GM20000 (cell line): Measurements from ENCODE around the gene GSTT2B.
A peak's percentile ranks its signal among the peaks of the same experiment; 100 is the strongest.
"Not testable (repeated sequence)": the region's sequence is repeated elsewhere in the genome, so short reads cannot be mapped to it uniquely, and the experiment has no call there.

Source experiments
- DNase-seq: peaks from one replicate; pipeline ENCODE4 v3.0.0; 2012; ENCODE audit warnings: low spot score
- TF ChIP-seq, protein P1 (sequence below): IDR thresholded peaks from 2 replicates; pipeline ENCODE4 v1.5.1; 2012; ENCODE audit warnings: mild to moderate bottlenecking, control low read depth; ENCODE audit errors: extremely low read depth, missing control alignments

The GSTT2B gene

DNA sequence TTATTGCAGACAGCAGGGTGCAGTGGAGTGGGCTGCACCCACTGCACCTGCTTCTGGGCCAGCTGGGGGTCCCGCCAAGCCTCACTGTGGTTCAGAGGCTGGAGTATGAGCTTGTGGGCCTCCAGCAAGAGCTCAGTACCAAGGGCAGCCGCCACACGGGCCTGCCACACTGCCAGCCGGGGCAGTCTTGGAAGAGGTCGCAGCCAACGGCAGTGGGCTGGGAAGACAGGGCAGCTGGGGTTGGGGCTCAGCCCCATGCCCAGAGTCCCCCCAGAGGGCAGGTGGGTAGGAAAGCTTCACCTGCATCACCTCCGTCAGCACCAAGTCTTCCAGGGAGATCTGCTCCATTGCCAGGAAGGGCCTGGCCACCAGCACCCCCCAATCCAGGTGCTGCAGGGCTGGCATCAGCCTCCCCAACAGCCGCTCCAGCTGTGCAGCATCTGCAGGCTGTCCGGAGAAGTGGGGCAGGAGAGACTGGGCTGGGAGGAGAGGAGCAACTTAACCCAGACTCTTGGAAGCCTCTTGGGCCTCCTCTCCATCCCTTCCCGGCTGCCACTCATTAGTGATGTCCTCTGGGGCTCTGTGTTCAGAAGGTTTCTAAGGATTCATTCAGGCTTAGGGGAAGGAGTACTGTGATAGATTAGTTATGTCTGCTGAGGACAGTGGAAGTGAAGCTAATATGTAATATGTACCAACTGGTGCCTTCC is 45.4 kb upstream of the GSTT2B start:
- DNase-seq: peak; percentile 6
- TF ChIP-seq, protein P1, sequence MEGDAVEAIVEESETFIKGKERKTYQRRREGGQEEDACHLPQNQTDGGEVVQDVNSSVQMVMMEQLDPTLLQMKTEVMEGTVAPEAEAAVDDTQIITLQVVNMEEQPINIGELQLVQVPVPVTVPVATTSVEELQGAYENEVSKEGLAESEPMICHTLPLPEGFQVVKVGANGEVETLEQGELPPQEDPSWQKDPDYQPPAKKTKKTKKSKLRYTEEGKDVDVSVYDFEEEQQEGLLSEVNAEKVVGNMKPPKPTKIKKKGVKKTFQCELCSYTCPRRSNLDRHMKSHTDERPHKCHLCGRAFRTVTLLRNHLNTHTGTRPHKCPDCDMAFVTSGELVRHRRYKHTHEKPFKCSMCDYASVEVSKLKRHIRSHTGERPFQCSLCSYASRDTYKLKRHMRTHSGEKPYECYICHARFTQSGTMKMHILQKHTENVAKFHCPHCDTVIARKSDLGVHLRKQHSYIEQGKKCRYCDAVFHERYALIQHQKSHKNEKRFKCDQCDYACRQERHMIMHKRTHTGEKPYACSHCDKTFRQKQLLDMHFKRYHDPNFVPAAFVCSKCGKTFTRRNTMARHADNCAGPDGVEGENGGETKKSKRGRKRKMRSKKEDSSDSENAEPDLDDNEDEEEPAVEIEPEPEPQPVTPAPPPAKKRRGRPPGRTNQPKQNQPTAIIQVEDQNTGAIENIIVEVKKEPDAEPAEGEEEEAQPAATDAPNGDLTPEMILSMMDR: no peak

DNA sequence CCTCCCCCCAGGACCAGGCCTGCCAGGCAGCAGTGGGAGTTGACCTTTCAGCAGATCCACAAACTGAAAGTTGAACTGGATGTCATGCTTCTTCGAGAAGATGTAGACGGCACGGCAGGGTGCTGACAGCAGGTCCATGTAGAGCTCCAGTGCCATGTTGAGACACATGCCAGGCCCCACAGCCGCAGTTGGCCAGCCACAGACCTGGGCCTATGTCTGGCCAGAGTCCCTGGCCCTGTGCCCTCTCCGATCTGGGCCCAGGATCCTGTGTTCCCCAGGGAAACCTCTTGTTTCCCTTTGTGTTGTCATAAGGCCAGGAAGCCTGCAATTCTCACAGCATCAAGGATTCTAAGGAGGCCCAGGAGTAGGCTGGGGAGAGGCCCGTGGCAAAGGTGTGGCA is 44.2 kb upstream of the GSTT2B start, which contains the start of gene GSTT4:
Gene GSTT4 (minus strand): TSS at position 253 of the 400 bp plus-strand sequence. CDS start 97 bp downstream, at position 156.
- peak; percentile 11 for DNase-seq
- TF ChIP-seq, protein P1: no peak

DNA sequence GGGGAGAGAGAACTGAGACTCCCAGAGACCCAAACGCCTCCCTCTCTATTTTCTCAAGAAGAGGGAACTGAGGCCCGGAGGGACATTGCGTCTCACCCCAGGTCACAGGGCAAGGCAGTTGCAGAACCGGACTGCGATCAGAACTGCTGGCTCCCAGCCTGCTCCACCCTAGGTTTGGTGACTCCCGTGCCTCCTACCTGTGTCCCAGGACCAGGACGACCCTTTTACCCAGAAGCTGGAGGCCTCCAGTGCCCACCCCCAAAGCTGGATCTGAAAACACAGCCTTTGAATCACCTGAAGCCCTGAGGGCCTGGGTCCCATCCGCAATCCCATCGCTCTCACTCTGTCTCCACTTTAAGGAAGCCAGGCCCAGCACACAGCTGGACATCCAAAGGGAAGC is 42.9 kb upstream of the GSTT2B start:
- peak; percentile 4 for DNase-seq
- TF ChIP-seq, protein P1: no peak

DNA sequence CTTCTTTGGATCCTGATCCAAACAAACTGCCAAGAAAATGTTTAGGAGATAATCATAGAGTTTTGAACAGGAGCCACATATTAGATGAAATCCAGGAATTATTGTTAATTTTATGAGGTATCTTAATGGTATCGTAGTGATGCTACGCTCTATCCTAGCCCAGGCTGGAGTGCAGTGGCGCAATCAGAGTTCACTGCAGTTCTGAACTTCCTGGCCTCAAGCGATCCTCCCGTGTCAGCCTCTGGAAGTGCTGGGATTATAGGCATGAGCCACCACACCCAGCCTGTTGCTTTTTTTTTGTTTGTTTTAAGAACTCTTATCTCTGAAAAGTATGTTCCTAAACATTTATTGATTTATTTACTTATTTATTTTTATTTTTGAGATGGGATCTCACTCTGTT is 41.9 kb upstream of the GSTT2B start:
- TF ChIP-seq, protein P1: no peak
- no peak for DNase-seq

DNA sequence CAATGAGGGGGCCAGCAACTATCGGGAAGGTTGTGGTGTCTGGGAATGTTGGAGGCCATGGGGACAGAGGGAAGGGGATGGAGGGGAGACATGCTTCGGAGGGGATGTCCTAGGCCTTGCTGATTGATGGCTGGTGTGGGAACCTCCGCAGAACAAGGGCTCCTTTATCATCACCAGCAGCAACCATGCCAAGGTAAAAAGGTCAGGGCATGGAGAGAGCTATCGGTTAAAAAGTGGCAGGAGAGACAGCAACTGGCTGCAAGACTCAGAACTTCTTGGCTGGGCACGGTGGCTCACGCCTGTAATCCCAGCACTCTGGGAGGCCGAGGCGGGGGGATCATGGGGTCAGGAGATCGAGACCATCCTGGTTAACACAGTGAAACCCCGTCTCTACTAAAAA is 41.3 kb upstream of the GSTT2B start:
- peak; percentile 4 for DNase-seq
- TF ChIP-seq, protein P1: no peak

DNA sequence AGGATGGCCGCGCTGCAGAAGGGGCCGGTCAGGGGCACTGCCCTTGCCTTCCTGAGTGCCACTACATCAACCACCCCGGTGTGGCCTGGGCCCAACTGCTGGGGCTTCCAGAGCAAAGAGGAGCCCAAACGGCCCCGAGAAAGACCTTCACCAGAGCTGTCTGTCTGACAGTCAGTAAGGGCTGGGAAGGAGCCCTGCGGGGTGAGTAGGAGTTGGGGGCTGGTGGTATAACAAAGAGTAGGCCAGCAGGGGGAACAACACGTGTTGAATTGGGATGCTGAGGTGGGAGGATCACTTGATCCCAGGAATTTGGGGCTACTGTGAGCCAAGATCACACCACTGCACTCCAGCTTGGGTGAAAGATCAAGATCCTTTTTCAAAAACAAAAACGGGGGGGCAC is 40.3 kb upstream of the GSTT2B start:
- TF ChIP-seq, protein P1: no peak

DNA sequence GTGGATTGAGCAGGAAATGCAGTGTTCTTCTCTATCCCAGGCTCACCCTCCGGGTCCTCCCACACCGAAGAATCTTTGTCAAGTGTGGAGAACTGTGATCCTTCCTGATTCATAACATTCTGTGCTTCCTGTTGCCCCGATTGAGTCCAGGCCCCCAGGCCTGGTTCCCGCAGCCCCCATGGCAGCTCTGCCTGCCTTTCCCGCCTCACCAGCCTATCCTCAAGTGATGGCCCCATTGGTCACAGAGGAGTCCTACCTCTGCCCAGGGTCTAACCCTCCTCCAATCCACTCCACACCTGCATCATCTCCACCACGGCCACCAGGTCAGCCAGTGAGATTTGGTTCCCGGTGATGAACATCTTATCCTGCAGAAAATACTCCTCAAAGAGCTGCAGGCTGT is 38.8 kb upstream of the GSTT2B start:
- DNase-seq: not testable (repeated sequence)

More for the DNA sequence above, 40.3 kb upstream of the GSTT2B start:
- peak; percentile 6 for DNase-seq

DNA sequence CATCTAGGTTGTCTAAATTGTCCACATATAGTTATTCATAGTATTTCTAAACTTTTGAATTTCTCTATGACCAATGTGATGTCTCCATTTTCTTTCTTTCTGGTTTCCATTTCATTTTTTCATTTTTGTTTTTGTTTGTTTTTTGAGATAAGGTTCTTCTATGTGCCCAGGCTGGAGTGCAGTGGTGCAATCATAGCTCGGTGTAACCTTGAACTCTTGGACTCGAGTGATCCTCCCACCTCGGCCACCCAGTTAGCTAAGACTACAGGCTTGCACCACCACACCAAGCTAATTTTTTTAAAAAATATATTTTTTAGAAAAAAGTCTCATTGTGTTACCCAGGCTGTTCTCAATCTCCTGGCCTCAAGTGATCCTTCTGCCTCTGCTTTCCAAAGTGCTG is 36.1 kb upstream of the GSTT2B start:
- TF ChIP-seq, protein P1: no peak
- DNase-seq: no peak

DNA sequence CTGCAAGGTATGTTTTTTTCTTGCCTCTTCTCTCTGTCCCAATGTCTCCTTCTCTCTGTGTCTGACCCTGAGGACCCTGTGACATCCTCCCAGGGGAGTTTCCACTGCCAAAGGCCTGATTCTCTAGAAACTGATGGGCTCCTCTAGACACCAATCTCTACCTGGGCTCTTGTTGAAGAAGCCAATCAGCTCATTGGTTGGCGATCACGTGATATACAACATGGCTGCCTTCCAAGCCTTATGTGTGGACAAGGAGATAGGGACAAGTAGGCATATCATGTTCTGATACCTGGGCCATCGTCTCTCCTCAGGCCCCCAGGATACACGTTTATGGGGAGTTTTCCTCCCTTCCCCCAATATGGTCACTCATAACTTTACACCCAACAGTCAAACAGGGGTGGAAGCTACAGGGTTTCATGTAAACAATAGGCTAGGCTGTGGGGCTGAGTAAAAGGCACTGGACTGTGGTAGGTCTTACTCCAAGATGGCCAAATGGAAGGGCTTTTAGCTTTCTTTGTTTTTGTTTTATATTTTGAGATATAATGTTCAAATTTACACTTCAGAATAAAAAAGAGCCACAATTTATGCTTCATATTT is 32.7 kb upstream of the GSTT2B start:
- not testable (repeated sequence) for DNase-seq

DNA sequence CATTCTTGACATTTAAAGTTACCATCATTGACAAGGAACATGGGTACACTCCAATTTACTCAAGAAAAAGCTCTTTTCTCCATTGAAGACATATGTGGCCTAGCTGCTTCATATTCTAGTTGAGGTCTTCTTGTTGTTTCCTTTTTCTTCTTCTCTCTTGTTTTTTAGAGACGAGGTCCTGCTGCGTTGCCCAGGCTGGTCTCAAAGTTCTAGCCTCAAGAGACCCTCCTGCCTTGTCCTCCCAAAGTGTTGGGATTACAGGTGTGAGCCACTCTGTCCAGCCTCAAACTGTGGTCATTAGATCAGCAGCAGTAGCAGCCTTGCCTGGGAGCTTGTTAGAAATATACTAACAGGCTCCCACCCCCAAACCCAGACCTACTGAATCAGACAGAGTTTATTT is 32.1 kb upstream of the GSTT2B start:
- not testable (repeated sequence) for DNase-seq

DNA sequence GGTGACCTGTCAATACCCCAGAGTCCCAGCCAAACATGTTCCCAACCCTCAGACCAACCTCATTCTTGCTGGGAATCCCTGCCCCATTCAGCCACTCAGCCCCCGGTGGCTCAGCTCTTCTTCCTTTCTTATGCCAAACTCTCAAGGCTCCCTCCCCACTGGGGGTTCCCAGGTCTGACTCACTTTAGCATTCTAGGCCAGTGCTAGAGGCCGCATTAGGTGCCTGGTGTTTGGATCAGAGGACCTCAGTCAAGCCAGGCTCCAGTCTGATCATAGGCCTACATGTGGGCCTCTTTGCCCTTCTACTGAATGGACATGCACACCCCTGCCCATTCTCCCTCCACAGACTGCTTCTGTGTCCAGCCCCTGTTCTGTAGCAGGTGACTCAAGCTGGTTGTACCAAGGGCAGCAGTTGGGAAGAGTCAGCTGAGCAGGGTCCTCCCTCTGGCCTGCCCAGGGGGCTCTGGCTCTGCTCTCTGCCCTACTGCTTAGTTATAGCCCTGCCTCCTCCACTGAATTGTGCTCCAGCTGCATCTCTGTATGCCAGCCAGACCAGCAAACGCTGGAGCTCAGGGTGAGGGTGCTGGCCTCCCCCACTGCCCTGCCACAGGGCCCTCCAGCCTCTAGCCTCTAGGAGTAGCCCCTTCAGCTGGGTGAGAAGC is 28.7 kb upstream of the GSTT2B start:
- not testable (repeated sequence) for DNase-seq
